NCI-H2227 treated with DMSO at 0.1 percent for 48 hours (cell line): ENCODE measurements around the gene ZBTB6.

Source experiments
- DNase-seq: peaks from one replicate; lab custom pipeline; 2025; lab: John Stamatoyannopoulos, UW

The ZBTB6 gene

GRCh38 chr9:122912964-122913673, at the start of gene ZBTB6:
Gene ZBTB6, minus strand, starts transcription at chr9:122913323. Its CDS starts 1,251 bp downstream, at chr9:122912072.
- peak; percentile 61 for DNase-seq

GRCh38 chr9:122961139-122961538, 48.0 kb upstream of the ZBTB6 start:
- DNase-seq: no peak

DNA sequence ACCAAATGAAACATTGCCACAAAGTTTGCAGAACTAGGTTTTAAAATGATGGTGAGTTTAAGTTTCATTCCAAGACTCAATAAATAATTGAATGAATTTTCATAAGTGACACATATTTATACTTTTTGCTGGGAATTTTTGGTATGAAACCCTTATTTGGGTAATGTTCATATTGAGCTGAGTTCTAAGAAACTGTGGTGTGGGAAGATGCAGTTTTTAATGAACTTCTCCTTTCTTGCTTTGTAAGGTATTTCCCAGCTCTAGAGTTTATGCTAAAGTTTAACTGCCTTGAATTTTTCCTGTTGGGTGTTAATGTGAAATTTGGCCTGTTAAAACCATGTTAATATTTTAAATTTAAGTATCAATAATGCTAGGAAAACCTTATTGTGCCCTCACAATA, 42.8 kb upstream of the ZBTB6 start:
- no peak for DNase-seq

GRCh38 chr9:122954253-122954691, 41.1 kb upstream of the ZBTB6 start:
- no peak for DNase-seq

DNA sequence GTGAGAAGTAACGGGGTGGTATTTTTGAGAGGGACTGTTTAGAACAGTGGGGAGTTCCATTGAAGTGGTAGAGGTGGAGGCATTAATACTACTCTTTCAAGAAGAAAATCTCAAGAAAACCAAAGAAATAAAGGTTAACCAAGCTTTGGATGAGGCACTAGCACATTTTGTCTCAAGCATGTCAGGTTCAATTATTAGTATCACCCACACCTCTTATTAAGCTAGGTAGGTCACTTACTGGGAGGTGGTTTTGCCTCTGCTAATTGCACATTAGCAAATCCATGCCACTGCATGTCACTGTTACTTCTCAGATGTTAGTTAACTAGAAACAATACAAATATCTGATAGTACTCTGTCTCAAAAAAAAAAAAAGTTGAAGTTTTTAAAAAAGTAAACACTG, 37.9 kb upstream of the ZBTB6 start:
- DNase-seq: no peak

DNA sequence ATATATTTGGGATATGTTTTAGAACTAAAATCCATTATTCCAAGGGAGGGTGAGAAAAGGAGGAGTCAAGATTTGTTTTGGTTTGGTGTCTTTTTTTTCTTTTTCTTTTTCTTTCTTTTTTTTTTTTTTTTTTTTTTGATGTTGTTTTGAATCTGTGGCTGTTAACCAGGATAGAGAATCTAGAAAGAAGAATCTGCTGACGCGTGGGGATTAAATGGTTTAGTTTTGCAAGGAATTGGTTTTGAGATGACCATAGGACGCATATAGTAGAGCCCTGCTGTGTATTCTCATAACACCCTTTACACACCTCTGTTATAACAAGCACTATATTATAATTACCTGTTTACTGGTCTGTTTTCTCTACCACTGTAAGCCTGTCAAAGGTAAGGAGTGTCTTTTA, 37.1 kb upstream of the ZBTB6 start:
- no peak for DNase-seq

DNA sequence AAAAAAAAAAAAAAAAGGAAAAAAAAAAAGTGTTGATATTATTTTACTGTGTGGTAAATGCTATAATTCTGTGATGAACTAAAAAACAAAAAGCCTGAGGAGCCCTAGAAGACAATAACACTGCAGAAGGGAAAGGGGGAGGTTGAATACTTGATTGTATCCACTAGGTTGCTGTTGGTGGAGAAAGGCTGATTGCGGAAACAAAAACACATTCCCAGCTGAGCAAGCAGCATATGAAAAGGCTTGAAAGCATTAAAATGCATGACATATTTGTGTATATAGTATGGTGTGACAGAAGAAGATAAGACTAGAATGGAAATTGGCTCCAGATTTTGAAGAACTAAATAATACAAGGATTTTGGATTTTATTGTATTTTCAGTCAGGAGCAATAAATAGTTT, 36.6 kb upstream of the ZBTB6 start:
- DNase-seq: no peak

DNA sequence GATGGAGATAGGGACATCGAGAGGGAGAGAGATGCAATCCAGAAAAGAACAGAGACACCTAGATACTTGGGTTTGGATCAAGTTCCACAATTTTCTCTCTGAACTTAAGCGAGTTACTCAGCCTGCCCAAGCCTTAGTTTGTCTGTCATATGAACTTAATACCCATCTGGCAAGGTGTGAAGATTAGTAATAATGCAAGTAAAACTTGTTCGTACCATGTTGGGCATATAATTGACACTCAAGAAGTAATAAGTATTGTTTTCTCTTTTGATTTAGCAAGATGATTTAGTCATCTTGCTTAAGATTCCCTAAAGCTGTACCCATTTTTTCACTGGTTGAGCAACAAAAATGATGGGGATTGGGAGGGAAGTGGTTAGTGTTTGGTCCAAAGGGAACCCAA, 35.2 kb upstream of the ZBTB6 start:
- DNase-seq: no peak

- no peak for DNase-seq
These were observed 33.4 kb upstream of the ZBTB6 start for GRCh38 chr9:122946461-122947005.

GRCh38 chr9:122944960-122945888, 32.1 kb upstream of the ZBTB6 start:
- no peak for DNase-seq

GRCh38 chr9:122941582-122942234, 28.6 kb upstream of the ZBTB6 start:
- no peak for DNase-seq

DNA sequence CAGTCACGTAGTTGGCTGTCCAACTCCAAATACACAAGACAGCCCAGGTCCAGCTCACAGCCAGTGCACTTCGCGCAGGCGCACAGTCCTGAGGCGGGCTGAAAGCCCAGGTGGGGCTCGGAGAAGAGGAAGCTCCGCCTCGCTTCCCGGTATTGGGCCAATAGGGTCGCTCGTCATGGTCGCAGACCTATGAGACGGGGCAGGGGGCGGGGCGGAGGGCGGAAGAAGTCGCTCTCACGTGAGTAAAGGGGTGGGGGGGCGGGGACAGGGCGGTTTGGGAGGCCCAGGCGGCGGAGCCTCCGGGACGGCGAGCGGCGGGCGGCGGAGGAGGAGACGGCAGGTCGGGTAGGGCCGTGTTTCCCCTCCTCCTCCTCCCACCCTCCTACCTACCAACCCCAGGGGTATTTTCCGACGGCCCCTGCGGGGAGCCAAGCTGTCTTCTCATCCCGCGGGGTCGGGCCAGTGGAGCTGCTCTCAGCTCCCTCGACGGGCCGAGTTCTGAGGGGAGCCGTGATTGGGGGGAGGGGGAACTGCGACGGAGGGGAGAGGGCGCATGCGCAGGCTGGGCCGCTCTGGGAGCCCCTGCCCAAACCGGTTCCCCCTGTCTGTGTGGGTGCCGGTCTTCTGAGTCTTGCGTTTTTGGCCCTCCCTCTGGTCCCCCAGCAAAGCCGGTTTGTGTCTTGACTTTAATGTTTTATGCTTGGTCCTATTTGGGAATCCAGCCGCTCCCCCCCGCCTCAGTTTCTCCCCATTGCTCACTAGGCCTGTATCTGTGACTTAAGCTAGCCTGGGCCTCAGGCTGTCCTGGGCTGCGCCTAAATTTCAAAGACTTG, 27.8 kb upstream of the ZBTB6 start, which contains the start of gene RABGAP1:
RABGAP1 (plus strand) TSS at position 272 of the 833 bp plus-strand sequence. CDS start 16,040 bp downstream, outside the sequence.
- peak; percentile 91 for DNase-seq

DNA sequence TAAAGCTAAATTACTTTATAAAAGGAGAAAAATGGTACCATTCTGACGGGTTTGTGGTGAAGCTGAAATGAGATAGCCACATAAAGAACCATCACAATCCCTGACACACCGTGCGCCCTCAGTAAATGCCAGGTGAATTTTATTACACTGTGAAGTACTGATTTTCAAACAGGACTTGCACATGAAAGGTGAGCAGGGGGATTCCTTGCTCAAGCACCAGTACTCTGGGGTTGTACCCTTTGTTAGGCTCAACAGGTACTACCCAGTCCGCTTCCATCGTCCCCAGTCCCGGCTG, 27.3 kb upstream of the ZBTB6 start:
- DNase-seq: no peak

GRCh38 chr9:122939601-122940000, 26.5 kb upstream of the ZBTB6 start:
- DNase-seq: no peak

GRCh38 chr9:122936883-122937282, 23.8 kb upstream of the ZBTB6 start:
- DNase-seq: no peak

DNA sequence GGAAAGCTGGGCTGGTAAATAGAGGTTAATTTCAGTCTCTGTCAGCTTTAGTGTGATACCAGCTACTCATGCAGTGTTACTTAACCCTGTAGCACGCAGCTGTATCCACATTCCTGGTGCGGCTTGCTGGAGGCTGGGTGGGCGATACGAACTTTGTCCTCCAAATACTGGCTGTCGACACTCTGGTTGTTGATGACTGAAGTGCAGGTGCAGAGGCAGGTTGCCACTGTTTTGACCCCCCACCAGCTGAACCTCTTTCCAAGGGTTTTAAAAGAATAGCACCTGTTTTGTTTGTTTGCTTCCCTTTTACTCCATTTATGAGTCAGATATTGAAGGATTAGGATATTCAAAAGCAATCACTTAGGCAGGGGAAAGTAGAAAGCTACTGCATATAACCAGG, 23.3 kb upstream of the ZBTB6 start:
- DNase-seq: no peak

DNA sequence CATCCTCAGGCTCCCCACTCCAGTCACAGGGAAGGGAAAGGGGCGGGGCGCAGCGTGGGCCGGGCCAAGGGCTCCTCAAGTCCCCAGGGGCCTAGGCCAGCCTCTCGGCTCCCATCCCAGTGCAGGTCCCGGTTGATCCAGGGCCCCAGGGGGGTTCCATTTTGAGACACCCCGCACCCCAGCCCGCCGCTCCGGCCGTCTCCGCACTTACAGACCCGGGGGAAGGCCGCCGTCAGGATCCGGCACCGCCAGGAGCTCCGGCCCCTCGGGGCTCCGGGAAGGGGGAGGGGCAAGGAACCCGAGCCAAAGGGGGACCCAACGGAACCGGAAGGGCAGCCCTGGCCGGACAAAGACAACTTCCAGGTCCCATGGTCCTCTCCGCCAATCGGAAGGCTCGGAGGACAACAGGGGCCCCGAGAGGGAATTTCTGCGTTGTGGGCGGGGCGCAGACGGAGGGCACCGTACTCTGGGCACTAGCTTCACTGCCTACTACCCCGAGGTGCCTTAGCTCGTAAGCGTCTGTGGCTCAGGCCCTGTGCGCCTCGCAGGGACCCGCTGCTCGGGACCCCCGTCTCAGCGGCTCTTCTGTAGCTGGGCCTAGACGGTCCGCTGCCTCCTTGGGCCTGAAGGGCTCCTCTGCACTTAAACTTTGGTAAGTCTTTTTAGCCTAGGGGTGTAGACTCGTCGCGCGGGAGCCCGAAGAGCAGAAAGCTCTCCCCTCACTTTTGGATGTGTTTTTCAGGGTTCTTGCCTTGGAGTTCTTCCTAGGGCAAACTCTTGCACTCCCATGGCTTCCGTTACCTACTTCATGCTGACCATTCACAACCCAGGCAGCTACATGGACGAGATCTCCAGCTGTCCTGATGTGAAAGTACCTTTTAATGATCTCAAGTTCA, 18.4 kb upstream of the ZBTB6 start, which contains the start of gene ZBTB26:
ZBTB26 (minus strand) TSS at position 287 of the 896 bp plus-strand sequence. CDS start 11,578 bp downstream, outside the sequence.
- DNase-seq: peak; percentile 80

DNA sequence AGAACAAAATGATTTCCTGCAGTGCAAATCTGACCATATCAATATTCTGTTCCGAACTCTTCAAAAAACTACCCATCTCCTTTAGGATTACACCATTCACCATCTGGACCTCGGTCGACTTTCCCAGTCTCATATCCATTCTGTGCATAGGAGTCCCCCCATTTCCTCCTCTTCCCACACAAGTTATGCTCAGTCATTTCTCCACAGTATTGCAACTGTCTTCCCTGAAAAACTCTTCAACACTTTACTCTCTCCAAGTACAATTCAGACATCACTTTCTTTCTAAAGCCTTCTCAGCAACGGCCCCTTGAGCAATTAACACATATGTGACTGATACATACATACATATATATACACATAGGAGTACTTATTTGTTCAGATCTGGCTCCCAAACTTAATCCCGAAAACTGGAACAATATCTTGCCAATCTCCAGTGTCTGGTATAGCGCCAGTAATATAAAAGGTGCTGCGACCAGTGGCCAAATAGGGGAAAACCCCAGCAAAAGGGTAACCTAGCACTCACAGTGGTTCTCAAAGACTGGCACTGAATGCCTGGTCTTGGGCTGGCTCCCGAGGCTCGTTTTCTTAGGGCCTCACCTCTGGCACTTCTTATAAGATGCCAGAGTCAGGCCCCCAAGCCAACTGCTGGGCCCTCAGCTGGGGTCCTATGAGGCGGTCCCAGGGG, 17.6 kb upstream of the ZBTB6 start:
- DNase-seq: no peak

DNA sequence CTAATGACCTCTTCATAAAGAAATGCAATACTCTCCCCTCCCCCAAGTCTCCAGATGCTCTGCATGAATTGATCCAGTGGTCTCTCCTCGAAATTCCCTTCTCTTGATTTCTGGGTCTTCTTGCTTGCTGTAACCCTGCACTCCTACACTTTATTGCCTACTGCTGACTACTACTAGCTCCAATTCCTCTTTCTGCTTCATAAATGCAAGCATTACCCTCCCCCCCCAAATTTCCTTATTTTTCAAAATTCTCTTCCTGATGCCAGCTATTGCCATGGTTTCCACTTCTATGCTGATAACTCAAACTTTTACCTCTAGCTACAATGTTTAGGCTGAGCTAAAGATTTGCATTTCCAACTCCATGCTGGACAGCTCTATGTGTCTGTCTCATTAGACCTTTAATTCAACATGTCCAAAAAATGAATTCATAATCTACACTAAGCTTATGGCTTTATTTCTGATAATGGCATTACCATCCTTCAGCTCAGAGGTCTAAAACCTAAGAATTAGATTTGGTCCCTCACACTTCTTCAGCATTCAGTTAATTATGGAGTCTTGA, 16.8 kb upstream of the ZBTB6 start:
- DNase-seq: no peak
